Measurements from ENCODE around the gene MRAS. TPM values are rescaled to one million over a fixed set of nuclear protein-coding genes. Genes with fewer than 3 reads are reported as not detected.
A peak's percentile ranks its signal among the peaks of the same experiment; 100 is the strongest.

The MRAS gene
- polyA plus RNA-seq, 1 donor (not counting 4 experiments of a cell fraction or from before 2014, with no cell fraction given), result 7.7 TPM

DNA sequence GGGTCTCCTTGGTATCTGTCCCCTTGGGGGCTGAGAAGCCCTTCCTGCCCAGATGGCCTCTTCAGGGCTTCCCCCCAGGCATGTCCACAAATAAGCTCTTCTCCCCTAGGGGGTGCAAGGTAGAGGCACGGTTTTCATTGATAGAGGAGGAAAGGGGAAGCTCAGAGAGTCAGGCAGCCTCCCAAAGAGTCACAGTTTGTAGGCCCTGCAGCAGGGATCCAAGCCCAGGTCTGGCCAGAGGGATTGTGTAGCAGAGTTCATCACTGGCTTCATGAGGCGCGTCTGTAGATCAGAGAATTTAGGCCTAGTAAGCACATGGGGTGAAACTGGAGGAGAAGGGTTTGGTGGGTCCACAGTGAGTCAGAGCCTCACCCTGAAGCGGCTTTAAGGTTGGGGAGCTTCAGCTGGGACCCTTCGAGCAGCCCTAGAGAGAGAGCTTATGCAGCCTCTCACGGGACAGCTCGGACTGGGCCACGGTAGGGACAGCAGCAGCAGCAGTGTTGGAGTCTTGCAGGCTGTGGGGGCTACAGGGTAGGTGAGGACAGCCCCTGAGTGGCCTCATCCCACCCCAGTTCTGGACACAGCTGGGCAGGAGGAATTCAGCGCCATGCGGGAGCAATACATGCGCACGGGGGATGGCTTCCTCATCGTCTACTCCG is 48.5 kb downstream of the MRAS start:
- dilution Hi-C loops (cut with MboI; ENCODE audit: extremely low pct_ligation_motif_present, low sequenced_read_pairs), result no loop called here
- Histone ChIP-seq H3K4me3 (ENCODE audit: control insufficient read depth in 2 of 3, extremely low read depth in 1 of 3, insufficient read depth in 2 of 3, low read depth in 1 of 3, low read length in 3 of 3) (no peak overlapping the region), H3K27ac (ENCODE audit: control insufficient read depth, insufficient read depth, low read length) (no peak overlapping the region), H2AFZ (ENCODE audit: control insufficient read depth, low read length) (no peak overlapping the region), H4K20me1 (ENCODE audit: control insufficient read depth, extremely low read depth, insufficient read depth, low read length) (no peaks in the 10 kb centered on the region), H3K27me3 (ENCODE audit: control insufficient read depth, extremely low read depth, insufficient read depth, low read length) (no peaks in the 10 kb centered on the region), H3K4me2 (ENCODE audit: control insufficient read depth, extremely low read depth, insufficient read depth, low read depth, low read length) (no peak overlapping the region), H3K36me3 (ENCODE audit: control insufficient read depth in 2 of 2, extremely low read depth in 1 of 2, insufficient read depth in 2 of 2, low read length in 2 of 2) (no peaks in the 10 kb centered on the region), H3K9me3 (ENCODE audit: control insufficient read depth, low read depth, low read length) (no peaks in the 10 kb centered on the region), H3K9ac (ENCODE audit: control insufficient read depth, extremely low read depth, insufficient read depth, low read length) (no peak overlapping the region), H3K9me1 (ENCODE audit: control insufficient read depth, extremely low read depth, insufficient read depth, low read length) (no peaks in the 10 kb centered on the region), H3K4me1 (ENCODE audit: control insufficient read depth, extremely low read depth, insufficient read depth, low read length) (no peaks in the 10 kb centered on the region), H3K79me2 (ENCODE audit: control insufficient read depth, insufficient read depth, low read length) (no peaks in the 10 kb centered on the region)
- DNase-seq (ENCODE audit: low read depth, low spot score) (no peak), FAIRE-seq (no peak)
- TF ChIP-seq, protein P1, sequence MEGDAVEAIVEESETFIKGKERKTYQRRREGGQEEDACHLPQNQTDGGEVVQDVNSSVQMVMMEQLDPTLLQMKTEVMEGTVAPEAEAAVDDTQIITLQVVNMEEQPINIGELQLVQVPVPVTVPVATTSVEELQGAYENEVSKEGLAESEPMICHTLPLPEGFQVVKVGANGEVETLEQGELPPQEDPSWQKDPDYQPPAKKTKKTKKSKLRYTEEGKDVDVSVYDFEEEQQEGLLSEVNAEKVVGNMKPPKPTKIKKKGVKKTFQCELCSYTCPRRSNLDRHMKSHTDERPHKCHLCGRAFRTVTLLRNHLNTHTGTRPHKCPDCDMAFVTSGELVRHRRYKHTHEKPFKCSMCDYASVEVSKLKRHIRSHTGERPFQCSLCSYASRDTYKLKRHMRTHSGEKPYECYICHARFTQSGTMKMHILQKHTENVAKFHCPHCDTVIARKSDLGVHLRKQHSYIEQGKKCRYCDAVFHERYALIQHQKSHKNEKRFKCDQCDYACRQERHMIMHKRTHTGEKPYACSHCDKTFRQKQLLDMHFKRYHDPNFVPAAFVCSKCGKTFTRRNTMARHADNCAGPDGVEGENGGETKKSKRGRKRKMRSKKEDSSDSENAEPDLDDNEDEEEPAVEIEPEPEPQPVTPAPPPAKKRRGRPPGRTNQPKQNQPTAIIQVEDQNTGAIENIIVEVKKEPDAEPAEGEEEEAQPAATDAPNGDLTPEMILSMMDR (optimal IDR thresholded peaks at IDR 0.05 in 1 of 3, IDR thresholded peaks at IDR 0.05 in 1 of 3, conservative IDR thresholded peaks at IDR 0.05 in 1 of 3; ENCODE audit: extremely low read depth in 1 of 3, insufficient read depth in 2 of 3, low read length in 3 of 3), result no peak
- no peak for TF ChIP-seq EZH2 (IDR thresholded peaks at IDR 0.05; ENCODE audit: low read length)

DNA sequence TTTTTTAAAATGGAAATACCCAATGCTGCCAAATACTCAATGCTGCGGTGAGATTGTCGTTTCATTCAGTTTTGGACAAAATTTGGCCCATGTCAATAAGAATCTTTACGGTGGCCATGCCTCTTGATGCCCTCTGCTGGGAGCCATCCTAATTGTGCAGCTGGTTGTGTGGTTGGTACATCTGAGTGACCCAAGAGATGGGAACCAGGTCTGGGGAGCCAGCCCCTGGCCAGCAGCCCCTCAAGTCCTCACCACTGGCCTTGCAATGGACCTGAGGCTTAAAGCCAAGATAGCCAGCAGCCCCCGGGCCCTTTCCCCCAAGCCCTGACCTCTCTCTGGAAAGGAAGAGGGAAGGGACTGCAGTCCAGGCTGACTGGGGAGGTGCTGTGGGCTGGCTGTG is 49.6 kb downstream of the MRAS start:
- no peak overlapping the region for H3K4me3 ChIP-seq (ENCODE audit: control insufficient read depth in 2 of 3, extremely low read depth in 1 of 3, insufficient read depth in 2 of 3, low read depth in 1 of 3, low read length in 3 of 3)
- H3K9me3 ChIP-seq (ENCODE audit: control insufficient read depth, low read depth, low read length), result no peaks in the 10 kb centered on the region
- no peak overlapping the region for H3K4me2 ChIP-seq (ENCODE audit: control insufficient read depth, extremely low read depth, insufficient read depth, low read depth, low read length)
- no peak for FAIRE-seq
- no peaks in the 10 kb centered on the region for H3K4me1 ChIP-seq (ENCODE audit: control insufficient read depth, extremely low read depth, insufficient read depth, low read length)
- H3K27ac ChIP-seq (ENCODE audit: control insufficient read depth, insufficient read depth, low read length), result no peak overlapping the region
- no peaks in the 10 kb centered on the region for H3K9me1 ChIP-seq (ENCODE audit: control insufficient read depth, extremely low read depth, insufficient read depth, low read length)
- H3K9ac ChIP-seq (ENCODE audit: control insufficient read depth, extremely low read depth, insufficient read depth, low read length), result no peak overlapping the region
- H3K27me3 ChIP-seq (ENCODE audit: control insufficient read depth, extremely low read depth, insufficient read depth, low read length), result no peaks in the 10 kb centered on the region
- H3K79me2 ChIP-seq (ENCODE audit: control insufficient read depth, insufficient read depth, low read length), result no peaks in the 10 kb centered on the region
- dilution Hi-C loops (cut with MboI; ENCODE audit: extremely low pct_ligation_motif_present, low sequenced_read_pairs), result no loop called here
- DNase-seq (ENCODE audit: low read depth, low spot score), result no peak
- TF ChIP-seq, protein P1 (optimal IDR thresholded peaks at IDR 0.05 in 1 of 3, IDR thresholded peaks at IDR 0.05 in 1 of 3, conservative IDR thresholded peaks at IDR 0.05 in 1 of 3; ENCODE audit: extremely low read depth in 1 of 3, insufficient read depth in 2 of 3, low read length in 3 of 3), result peak; percentile 9 to 56 (median 20)
- no peak for TF ChIP-seq EZH2 (IDR thresholded peaks at IDR 0.05; ENCODE audit: low read length)
- no peaks in the 10 kb centered on the region for H4K20me1 ChIP-seq (ENCODE audit: control insufficient read depth, extremely low read depth, insufficient read depth, low read length)
- H2AFZ ChIP-seq (ENCODE audit: control insufficient read depth, low read length), result no peak overlapping the region
- H3K36me3 ChIP-seq (ENCODE audit: control insufficient read depth in 2 of 2, extremely low read depth in 1 of 2, insufficient read depth in 2 of 2, low read length in 2 of 2), result no peaks in the 10 kb centered on the region
